GM19193 (cell line): ENCODE results near the gene SLC16A4.

Experiments
- POLR2A ChIP-seq: IDR thresholded peaks from 4 replicates; pipeline ENCODE4 v1.6.1; 2011; ENCODE audit not compliant: insufficient read depth, insufficient read length; ENCODE audit errors: extremely low read depth

SLC16A4 gene

DNA sequence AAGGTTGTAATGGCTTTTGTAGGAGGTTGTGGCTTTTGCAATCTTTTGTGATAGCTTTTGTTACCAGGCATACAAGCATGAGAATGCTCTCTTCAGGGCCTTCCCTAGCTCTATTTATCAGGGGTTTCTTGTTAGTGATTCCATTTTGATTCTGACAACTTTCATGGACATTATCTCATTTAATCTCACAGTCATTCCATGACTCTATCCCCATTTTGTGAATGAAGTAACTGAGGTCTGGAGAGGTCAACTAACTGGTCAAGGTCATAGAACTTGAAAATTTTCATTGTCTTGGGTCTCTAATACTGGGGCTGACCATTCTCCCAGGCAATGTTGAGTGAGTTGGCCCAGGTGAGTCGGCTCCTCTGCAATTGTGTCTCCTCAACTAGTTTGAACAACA lies 27.9 kb upstream of the SLC16A4 start:
- no peak for TF ChIP-seq POLR2A

DNA sequence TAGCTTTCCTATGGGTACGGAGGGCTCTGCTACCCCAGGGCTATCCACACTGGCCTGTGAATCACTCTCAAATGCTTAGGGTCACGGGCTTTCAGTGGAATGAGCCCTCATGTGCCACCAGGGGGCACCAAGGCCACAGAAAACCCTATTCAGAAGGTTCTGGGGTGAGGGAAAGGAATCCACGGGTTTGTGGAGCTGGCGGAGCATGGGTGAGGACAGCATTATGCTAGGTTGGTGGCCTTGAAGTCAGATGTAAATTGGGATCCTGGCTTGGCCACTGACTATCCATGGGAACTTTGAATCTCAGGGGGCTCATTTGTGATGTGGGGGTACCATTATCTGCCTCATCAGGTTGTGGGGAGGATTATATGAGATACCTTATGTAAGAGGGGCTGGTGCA lies 21.8 kb upstream of the SLC16A4 start:
- TF ChIP-seq POLR2A, result no peak

GRCh38 chr1:110411173-110411735 lies 20.4 kb upstream of the SLC16A4 start:
- no peak for TF ChIP-seq POLR2A

GRCh38 chr1:110409316-110409715 lies 18.5 kb upstream of the SLC16A4 start:
- no peak for TF ChIP-seq POLR2A

GRCh38 chr1:110408488-110408887 lies 17.7 kb upstream of the SLC16A4 start:
- TF ChIP-seq POLR2A, result no peak

- TF ChIP-seq POLR2A, result peak; percentile 93
Measured at GRCh38 chr1:110407260-110408210, 16.7 kb upstream of the SLC16A4 start, which contains the start of gene LAMTOR5. LAMTOR5 (minus strand) TSS chr1:110407694; CDS start chr1:110407620, 74 bp downstream.

- no peak for TF ChIP-seq POLR2A
Measured at GRCh38 chr1:110404401-110404800, 13.6 kb upstream of the SLC16A4 start.

- no peak for TF ChIP-seq POLR2A
Measured at GRCh38 chr1:110403805-110404204, 13.0 kb upstream of the SLC16A4 start.

DNA sequence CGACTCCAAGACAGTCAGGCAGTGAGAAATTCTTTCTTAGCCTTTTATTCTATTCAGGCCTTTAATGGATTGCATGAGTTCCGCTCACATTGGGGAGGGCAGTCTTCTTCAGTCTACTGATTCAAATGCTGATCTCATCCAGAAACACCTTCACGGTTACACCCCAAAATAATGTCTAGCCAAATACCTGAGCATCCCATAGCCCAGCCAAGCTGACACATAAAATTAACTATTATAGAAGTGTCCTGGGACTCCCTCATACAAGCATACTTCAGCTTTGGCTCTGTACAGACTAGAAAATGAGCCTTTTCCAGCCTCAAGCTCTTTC lies 3.6 kb upstream of the SLC16A4 start:
- no peak for TF ChIP-seq POLR2A

- no peak for TF ChIP-seq POLR2A
Measured at GRCh38 chr1:110393691-110394492, 3.1 kb upstream of the SLC16A4 start.

- no peak for TF ChIP-seq POLR2A
Measured at GRCh38 chr1:110393286-110393685, 2.5 kb upstream of the SLC16A4 start.

GRCh38 chr1:110390096-110390495 lies 730 bp downstream of the SLC16A4 start:
- TF ChIP-seq POLR2A, result no peak

DNA sequence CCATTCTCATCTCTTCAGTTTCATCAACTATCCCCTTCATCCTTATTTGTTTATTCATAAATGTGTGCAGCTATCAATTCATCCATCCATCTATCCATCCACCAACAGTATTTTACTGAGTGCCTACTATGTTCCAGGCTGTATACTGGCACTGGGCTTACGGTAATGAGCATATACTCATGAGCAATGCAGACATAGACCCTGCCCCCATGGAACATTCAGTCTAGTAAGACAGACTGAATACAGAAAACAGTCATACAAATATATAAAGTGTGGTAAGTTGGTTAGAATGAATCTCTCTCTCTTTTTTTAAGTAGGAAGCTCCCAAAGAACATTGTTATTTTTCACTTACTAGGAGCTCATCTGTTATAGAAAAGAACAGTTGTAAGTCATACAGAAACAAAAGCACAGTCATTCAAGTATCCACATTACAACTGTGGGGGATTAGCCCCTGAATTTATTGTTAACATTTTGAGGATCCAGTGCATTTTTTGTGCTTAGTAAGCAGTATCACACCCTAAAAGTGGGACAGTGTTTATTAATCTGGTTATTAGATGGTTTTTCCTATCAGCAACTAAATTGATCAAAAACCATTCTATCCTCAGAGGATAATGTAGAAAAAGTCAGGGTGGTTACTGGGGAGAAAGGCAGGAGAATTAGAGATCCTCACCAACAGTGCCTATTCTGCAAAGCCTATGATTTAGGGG lies 3.6 kb downstream of the SLC16A4 start:
- TF ChIP-seq POLR2A, result no peak

DNA sequence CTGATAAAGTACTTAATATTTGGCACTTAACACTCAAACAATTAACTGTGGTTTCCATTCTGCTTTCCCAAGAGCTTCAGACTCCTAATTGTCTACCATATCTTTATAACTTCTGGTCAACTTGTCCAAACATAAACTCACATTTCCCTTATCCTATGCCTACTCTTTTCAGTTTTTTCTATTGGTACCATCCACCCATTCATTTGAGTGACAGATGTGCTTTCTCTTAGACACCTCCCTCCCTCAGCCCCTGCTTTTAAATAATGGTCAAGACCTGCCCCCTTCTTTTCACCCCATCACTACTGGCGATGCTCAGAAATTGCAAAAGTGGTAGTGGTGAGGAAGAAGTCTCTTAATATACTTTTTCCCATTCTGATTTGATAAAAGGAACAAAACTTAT lies 5.5 kb downstream of the SLC16A4 start:
- no peak for TF ChIP-seq POLR2A
